ENCODE data around the gene RUBCNL. TPM values are rescaled to one million over a fixed set of nuclear protein-coding genes. Genes with fewer than 3 reads are reported as not detected.

RUBCNL gene
- total RNA-seq, 4 donors from 2014 or later = 0.08 to 4.3 (median 2.9) TPM

DNA sequence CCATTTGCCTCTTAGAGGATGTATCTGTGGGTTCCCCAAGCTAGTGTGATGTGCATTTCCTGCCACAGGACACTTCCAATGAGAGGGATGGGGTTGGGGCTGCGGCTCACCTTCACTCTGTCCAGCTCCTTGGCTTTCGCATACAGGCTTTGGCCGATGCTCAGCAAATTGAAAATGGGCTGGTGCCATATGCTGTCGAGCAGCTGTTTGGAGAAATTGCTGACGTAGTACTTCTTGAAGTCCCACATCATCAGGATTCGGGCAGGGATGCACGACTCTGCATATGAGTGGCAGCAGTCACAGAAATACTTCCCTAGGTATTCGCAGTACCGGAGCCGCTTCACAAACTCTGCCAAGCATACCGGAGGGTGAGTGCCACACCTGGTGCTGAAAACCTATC lies 37.0 kb downstream of the RUBCNL start:
- no peak overlapping the region for H3K4me3 ChIP-seq (ENCODE audit: low read depth, poor library complexity, severe bottlenecking)
- TF ChIP-seq, protein P1, sequence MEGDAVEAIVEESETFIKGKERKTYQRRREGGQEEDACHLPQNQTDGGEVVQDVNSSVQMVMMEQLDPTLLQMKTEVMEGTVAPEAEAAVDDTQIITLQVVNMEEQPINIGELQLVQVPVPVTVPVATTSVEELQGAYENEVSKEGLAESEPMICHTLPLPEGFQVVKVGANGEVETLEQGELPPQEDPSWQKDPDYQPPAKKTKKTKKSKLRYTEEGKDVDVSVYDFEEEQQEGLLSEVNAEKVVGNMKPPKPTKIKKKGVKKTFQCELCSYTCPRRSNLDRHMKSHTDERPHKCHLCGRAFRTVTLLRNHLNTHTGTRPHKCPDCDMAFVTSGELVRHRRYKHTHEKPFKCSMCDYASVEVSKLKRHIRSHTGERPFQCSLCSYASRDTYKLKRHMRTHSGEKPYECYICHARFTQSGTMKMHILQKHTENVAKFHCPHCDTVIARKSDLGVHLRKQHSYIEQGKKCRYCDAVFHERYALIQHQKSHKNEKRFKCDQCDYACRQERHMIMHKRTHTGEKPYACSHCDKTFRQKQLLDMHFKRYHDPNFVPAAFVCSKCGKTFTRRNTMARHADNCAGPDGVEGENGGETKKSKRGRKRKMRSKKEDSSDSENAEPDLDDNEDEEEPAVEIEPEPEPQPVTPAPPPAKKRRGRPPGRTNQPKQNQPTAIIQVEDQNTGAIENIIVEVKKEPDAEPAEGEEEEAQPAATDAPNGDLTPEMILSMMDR (IDR thresholded peaks at IDR 0.05) = no peak
- TF ChIP-seq POLR2A (IDR thresholded peaks at IDR 0.05) = no peak
- DNase-seq (ENCODE audit: low spot score in 2 of 2) = no peak
- intact Hi-C loops (cut with DNase I; ENCODE audit: low total_unique reads) = no loop called here
- WGBS, 2 donors = 88 to 90% methylated on average over 11 of the region's 11 CpGs

GRCh38 chr13:46348961-46349360 lies 38.1 kb downstream of the RUBCNL start:
- H3K4me3 ChIP-seq (ENCODE audit: low read depth, poor library complexity, severe bottlenecking) = no peak overlapping the region
- WGBS, 2 donors = 86 to 90% methylated on average over 1 of the region's 1 CpG
- no peak for TF ChIP-seq POLR2A (IDR thresholded peaks at IDR 0.05)
- TF ChIP-seq, protein P1 (IDR thresholded peaks at IDR 0.05) = no peak
- intact Hi-C loops (cut with DNase I; ENCODE audit: low total_unique reads) = no loop called here
- DNase-seq (ENCODE audit: low spot score in 2 of 2) = no peak

DNA sequence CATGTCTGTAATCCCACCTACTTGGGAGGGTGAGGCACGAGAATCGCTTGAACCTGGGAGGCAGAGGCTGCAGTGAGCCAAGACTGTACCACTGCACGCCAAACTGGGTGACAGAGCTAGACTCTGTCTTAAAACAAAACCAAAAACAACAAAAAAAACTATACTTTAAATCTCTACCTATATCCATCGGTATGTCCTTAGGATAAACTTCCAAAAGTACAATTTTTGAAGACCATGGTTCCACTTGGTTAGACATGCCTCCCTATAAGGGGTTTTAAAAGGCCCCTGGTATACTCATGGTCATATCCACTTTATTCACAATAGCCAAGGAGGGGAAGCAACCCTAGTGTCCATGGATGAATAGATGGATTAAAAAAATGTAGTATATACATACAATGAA lies 39.8 kb downstream of the RUBCNL start:
- intact Hi-C loops (cut with DNase I; ENCODE audit: low total_unique reads) = no loop called here
- DNase-seq (ENCODE audit: low spot score in 2 of 2) = no peak
- no peak for TF ChIP-seq POLR2A (IDR thresholded peaks at IDR 0.05)
- TF ChIP-seq, protein P1 (IDR thresholded peaks at IDR 0.05) = no peak
- WGBS, 2 donors = 88 to 91% methylated on average over 4 of the region's 4 CpGs
- no peak overlapping the region for H3K4me3 ChIP-seq (ENCODE audit: low read depth, poor library complexity, severe bottlenecking)

DNA sequence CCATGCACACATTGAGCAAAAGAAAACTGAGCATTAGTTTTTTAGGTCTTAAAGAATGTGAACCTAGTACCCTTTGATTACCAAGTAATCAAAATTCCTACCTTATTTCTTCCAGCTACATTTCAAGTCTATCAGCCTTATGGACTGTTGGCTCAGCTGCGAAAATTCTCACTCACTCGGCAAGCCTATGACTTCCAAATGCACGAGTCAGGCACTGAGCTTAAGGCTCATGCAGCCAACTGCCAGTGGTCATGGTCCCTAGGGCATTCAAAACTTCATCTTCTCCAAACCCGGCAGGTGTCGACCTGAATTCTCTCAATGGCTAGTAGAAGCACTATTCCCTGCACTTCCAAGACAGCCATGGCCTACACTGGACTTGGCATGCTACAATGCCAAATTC lies 41.2 kb downstream of the RUBCNL start:
- intact Hi-C loops (cut with DNase I; ENCODE audit: low total_unique reads) = no loop called here
- WGBS, 2 donors = 73 to 78% methylated on average over 5 of the region's 5 CpGs
- TF ChIP-seq, protein P1 (IDR thresholded peaks at IDR 0.05) = no peak
- TF ChIP-seq POLR2A (IDR thresholded peaks at IDR 0.05) = no peak
- no peak overlapping the region for H3K4me3 ChIP-seq (ENCODE audit: low read depth, poor library complexity, severe bottlenecking)
- DNase-seq (ENCODE audit: low spot score in 2 of 2) = no peak

- H3K4me3 ChIP-seq (ENCODE audit: low read depth, poor library complexity, severe bottlenecking) = no peak overlapping the region
- intact Hi-C loops (cut with DNase I; ENCODE audit: low total_unique reads) = no loop called here
- TF ChIP-seq, protein P1 (IDR thresholded peaks at IDR 0.05) = no peak
- no peak for TF ChIP-seq POLR2A (IDR thresholded peaks at IDR 0.05)
- DNase-seq (ENCODE audit: low spot score in 2 of 2) = no peak
- 55 to 61% methylated on average over 5 of the region's 5 CpGs for WGBS, 2 donors
These were observed 41.7 kb downstream of the RUBCNL start for GRCh38 chr13:46345398-46345797.

- DNase-seq (ENCODE audit: low spot score in 2 of 2) = no peak
- TF ChIP-seq, protein P1 (IDR thresholded peaks at IDR 0.05) = no peak
- no peak for TF ChIP-seq POLR2A (IDR thresholded peaks at IDR 0.05)
- H3K4me3 ChIP-seq (ENCODE audit: low read depth, poor library complexity, severe bottlenecking) = no peak overlapping the region
- intact Hi-C loops (cut with DNase I; ENCODE audit: low total_unique reads) = no loop called here
- WGBS, 2 donors = 82 to 87% methylated on average over 16 of the region's 16 CpGs
These were observed 43.6 kb downstream of the RUBCNL start for GRCh38 chr13:46343279-46343994.

Data from lower leg skin (tissue), 4 donors.